Naive B cell (primary cell): ENCODE results near the gene RPS21. TPM values are rescaled to one million over a fixed set of nuclear protein-coding genes. Genes with fewer than 3 reads are reported as not detected.

Source experiments
- ATAC-seq, 2 donors: fragments of 150-1000 bp; cut with Tn5 transposase; 2 replicates each; pipeline ENCODE4 v1.10.0; 2021; ENCODE audit warnings: low read depth in 2 of 2, mild to moderate bottlenecking in 2 of 2, moderate library complexity in 2 of 2
- DNase-seq: peaks from one replicate; pipeline ENCODE4 v3.0.0; 2022
- H3K27ac Mint-ChIP-seq, 6 donors: one replicate each; pipeline ENCODE4 v1.8.0; 2020 to 2022; ENCODE audit warnings: mild to moderate bottlenecking in 6 of 6, mixed read lengths in 6 of 6, moderate library complexity in 5 of 6, inconsistent platforms in 2 of 6
- H3K27me3 Mint-ChIP-seq, 3 donors: one replicate each; pipeline ENCODE4 v1.8.0; 2021 to 2022; ENCODE audit warnings: mixed read lengths in 3 of 3, mild to moderate bottlenecking in 1 of 3
- H3K36me3 Mint-ChIP-seq, 2 donors: one replicate each; pipeline ENCODE4 v1.8.0; 2020 to 2022; ENCODE audit warnings: mixed read lengths in 2 of 2, inconsistent platforms in 1 of 2, mild to moderate bottlenecking in 1 of 2
- H3K4me1 Mint-ChIP-seq, 3 donors: one replicate each; pipeline ENCODE4 v1.8.0; 2020 to 2022; ENCODE audit warnings: mixed read lengths in 3 of 3, inconsistent platforms in 1 of 3, mild to moderate bottlenecking in 1 of 3, moderate library complexity in 1 of 3
- H3K4me3 Mint-ChIP-seq, 8 donors: one replicate each; pipeline ENCODE4 v1.8.0; 2020 to 2022; ENCODE audit warnings: mild to moderate bottlenecking in 8 of 8, mixed read lengths in 8 of 8, moderate library complexity in 8 of 8, inconsistent platforms in 2 of 8
- H3K9me3 Mint-ChIP-seq, 7 donors: one replicate each; pipeline ENCODE4 v1.8.0; 2020 to 2022; ENCODE audit warnings: mixed read lengths in 7 of 7, mild to moderate bottlenecking in 5 of 7, inconsistent platforms in 2 of 7, moderate library complexity in 1 of 7
- polyA plus RNA-seq, 6 donors: library from polyadenylated mRNA; unstranded; fragments of 300-500 nt; fragmentation: Illumina TruSeq; gene quantifications; one replicate each; pipeline ENCODE4 v1.2.3, GENCODE V29; 2021; ENCODE audit warnings: low read depth in 6 of 6

RPS21 gene
- polyA plus RNA-seq, 6 donors from 2014 or later = 1,712 to 3,127 (median 2,557) TPM

DNA sequence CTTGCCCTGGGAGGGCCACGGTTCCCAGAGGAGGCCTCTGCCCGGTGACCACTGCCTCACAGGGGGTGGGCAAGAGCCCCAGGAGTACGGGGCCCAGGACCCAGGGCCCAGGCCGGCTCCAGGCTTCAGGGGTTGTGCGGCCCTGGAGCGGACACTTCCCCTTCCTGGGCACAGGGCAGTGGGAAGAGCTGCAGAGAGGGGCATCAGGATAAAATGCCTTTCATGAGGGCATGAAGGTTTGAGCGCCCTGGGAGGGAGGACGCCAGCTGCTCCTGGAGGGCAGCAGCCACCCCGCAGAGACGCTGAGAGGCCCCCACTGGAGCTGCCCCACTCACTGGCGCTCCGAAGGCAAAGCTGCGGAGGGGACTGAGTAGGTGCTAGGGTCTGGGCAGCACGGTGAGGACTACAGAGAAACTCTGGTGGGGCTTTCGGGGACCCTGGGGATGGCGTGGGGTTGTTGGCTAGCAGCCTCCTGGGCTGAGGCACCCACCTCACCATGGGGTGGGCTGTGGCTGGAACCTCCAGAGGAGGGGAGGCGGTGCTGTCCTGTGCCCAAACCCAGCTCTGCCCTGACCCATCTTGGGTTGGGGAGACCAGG, 30.2 kb upstream of the RPS21 start:
- ATAC-seq (no peak), DNase-seq (no peak)
- no peaks in the 10 kb centered on the region for H3K36me3 Mint-ChIP-seq
- H3K27me3 Mint-ChIP-seq = no peaks in the 10 kb centered on the region
- H3K4me1 Mint-ChIP-seq = peaks cover 4 to 16% (median 7%) of the 10 kb centered on the region in 3 donors
- H3K27ac Mint-ChIP-seq = no peak overlapping the region
- no peaks in the 10 kb centered on the region for H3K9me3 Mint-ChIP-seq
- H3K4me3 Mint-ChIP-seq = no peak overlapping the region

DNA sequence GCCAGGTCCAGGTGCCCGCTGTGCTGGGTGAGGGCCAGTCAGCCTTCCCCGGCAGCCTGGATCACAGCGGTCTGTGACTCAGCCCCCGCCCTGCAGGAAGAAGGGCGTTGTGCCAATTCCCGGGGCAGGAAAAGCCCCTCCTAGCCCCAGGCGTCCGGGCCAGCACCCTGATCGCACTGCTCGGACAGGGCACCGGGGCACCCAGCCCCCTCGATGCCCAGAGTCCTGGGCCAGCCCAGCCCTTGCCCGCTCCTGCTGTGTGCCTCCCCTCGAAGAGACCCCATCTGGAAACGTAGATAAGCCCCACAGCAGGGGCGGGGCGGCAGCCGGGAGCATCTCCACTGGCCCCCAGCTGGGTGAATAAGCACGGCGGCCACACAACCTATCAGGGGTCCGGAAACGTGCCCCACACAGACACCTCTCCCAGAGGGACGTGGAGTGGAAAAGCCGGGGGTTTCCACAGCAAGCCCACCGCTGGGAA, 29.7 kb upstream of the RPS21 start:
- Mint-ChIP-seq H3K4me1 (peaks cover 4 to 16% (median 7%) of the 10 kb centered on the region in 3 donors), H3K9me3 (no peaks in the 10 kb centered on the region), H3K36me3 (no peaks in the 10 kb centered on the region), H3K4me3 (no peak overlapping the region), H3K27ac (peak overlapping the region in 1 of 6 donors; percentile 12), H3K27me3 (no peaks in the 10 kb centered on the region)
- DNase-seq = no peak
- no peak for ATAC-seq

DNA sequence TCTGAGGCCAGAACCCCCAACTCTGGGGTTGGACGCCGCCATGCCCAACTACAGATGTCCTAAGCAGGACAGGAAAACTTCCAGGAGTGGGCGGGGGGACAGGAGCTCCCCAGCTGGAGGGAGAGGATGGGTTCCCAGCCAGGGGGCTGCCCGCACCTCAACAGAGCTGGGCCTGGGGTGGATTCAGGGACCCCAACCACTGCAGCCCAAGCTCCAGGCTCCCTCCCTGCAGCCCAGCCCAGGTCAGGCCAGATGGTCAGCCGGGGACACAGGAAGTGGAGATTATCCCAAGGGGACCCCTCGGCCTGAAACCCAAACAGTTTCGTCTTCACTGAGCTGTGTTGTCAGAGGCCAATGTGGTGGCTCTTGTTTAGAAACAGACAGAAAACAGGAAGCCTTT, 29.2 kb upstream of the RPS21 start:
- H3K4me3 Mint-ChIP-seq = no peak overlapping the region
- no peak for ATAC-seq

DNA sequence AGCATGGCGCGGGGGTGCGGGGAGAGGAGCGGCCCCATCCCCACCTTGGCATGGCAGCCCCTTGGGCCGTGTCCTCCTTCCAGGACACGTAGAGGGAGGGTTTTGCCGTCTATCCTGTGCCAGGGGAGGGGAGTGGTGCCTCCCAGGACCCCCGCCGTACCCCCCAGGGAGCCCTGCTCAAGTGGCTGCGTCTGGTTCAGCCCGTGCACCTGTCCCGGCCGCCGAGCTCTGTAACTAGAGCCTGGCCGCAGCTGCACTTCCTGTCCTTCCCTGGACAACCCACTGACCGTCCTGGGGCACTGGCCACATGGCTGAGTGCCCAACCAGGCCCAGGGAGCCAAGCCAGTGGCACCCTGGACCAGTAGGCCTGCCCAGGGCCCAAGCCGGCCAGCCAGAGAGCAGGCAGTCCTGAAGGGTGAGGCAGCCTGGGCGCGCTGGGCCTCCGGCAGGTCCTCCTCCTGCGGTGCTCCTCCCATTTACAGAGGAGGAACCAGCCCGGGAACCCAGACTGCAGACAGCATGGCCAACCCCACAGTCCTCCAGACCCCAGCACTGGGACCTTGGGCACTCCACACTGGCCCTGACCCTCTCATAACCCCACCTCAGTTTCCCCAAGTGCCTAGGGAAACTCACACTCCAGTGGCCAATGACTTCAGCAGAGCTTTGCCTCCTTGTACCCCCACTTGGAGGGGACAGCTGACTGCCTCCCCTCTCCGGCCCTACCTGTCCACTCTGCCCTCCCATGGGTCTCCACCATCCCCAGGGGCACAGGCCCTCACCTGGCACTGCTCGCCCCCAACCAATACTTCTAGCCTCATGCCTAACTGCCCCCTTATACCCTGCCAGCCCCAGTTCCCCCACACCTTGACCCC, 28.5 kb upstream of the RPS21 start:
- DNase-seq = no peak
- Mint-ChIP-seq H3K4me1 (peaks cover 4 to 27% (median 11%) of the 10 kb centered on the region in 3 donors), H3K27me3 (no peaks in the 10 kb centered on the region)

More for the DNA sequence above, 29.2 kb upstream of the RPS21 start:
- H3K4me1 Mint-ChIP-seq = peaks cover 4 to 20% (median 9%) of the 10 kb centered on the region in 3 donors
- H3K36me3 Mint-ChIP-seq = no peaks in the 10 kb centered on the region
- H3K27me3 Mint-ChIP-seq = no peaks in the 10 kb centered on the region
- H3K9me3 Mint-ChIP-seq = no peaks in the 10 kb centered on the region
- DNase-seq = no peak
- H3K27ac Mint-ChIP-seq = peak overlapping the region in 1 of 6 donors; percentile 12

DNA sequence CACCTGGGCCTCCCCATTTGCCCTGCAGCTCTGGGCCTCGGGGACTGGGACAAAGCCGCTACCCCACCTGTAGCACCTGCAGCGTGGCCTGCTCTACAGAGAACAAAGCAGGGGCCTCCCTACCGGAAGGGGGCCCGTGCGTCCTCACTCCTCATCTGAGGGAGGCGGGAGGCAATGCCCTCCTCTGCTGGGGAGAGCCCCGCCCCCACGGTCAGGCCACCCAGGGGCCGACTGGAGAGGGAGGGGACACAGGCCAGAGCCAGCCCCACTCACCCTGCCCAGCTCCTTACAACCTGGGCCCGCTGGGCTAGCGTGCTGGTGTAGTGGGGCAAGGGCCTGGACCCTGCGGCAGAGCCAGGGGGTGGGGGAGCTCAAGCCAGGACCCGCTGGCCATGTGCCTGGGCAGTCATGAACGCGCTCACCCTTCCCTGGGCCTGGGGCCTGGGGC, 27.8 kb upstream of the RPS21 start:
- H3K36me3 Mint-ChIP-seq = no peaks in the 10 kb centered on the region
- no peaks in the 10 kb centered on the region for H3K27me3 Mint-ChIP-seq
- no peak for DNase-seq
- no peak overlapping the region for H3K4me3 Mint-ChIP-seq
- no peaks in the 10 kb centered on the region for H3K9me3 Mint-ChIP-seq
- ATAC-seq = no peak
- H3K4me1 Mint-ChIP-seq = peaks cover 4 to 28% (median 13%) of the 10 kb centered on the region in 3 donors
- no peak overlapping the region for H3K27ac Mint-ChIP-seq

More for the DNA sequence above, 28.5 kb upstream of the RPS21 start:
- H3K27ac Mint-ChIP-seq = no peak overlapping the region
- H3K4me3 Mint-ChIP-seq = no peak overlapping the region
- H3K36me3 Mint-ChIP-seq = no peaks in the 10 kb centered on the region
- no peaks in the 10 kb centered on the region for H3K9me3 Mint-ChIP-seq
- ATAC-seq = no peak

DNA sequence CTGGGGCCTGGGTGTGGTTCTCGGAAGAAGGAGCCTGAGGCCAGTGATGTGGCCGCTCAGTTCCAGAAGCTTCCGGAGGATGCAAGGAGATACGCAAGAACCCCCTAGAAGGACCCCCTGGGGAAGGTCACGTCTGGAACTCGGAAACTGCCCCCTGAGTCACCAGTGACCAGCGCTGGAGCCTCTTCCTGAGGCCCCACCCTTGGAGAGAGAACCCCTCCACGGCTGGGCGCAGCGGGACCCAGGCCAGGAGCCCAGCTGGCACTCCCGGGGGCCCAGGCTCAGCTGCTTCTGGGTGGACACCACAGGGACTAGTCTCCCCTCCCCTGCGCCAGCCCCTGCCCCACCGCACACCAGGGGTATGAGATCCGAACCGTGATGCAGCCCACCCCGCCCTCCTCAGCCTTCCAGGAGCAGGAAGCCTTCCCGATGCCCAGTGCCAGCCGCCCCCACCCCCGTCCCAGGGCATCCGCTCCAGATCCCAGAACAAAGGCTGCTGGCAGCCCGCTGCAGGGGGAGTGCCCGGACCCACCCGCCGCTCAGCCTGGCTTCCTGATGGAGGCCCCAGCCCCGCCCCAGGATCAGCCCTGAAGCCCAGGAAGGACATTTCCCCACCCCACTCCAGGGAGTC, 27.3 kb upstream of the RPS21 start:
- Mint-ChIP-seq H3K4me1 (peaks cover 4 to 29% (median 13%) of the 10 kb centered on the region in 3 donors), H3K27ac (no peak overlapping the region), H3K4me3 (no peak overlapping the region), H3K9me3 (no peaks in the 10 kb centered on the region), H3K36me3 (no peaks in the 10 kb centered on the region), H3K27me3 (no peaks in the 10 kb centered on the region)
- DNase-seq = no peak
- ATAC-seq = no peak

DNA sequence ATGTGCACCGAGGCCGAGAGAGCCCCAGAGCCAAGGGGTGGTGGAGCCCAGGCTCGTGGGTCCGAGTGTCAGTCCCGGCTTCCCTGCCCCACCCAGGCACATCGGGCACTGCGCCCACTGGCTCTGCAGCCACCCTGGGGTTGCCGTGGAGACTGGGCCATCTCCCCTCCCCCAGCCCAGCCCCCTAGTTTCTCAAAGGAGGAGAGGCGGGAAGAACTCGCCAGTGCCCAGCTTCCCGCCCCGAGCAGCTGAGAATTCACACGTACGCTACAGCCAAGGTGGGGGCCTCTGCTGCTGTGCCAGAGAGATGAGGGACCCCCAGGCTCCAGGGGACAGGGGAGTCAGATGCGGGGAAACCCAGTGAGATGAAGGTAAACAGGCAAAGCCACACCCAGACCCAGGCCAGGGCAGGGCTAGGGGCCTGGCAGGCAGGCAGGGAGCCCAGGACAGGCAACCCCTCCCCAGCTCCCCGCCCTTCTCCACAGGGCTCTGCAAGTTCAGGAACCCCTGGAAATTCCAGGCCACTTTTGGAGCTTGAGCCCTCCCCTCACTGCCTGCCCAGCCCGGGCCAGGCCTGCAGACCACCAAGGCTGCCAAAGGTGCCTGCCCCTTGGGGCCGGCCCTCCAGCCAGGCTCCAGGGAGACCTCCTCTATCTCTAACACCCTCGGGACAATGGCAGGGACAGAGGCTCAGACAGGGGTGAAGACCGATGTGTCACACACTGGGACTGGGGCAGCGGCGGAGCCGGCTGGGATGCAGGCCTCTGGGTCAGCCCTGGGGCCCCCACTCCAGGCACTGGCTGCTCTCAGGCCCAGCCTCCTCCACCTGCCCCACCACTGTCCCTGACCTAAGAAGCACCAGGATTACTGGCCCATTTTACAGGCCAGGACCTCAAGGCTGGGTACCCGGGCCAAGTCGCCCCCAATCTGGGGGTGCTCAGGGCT, 25.8 kb upstream of the RPS21 start:
- Mint-ChIP-seq H3K4me1 (peaks cover 10 to 42% (median 21%) of the 10 kb centered on the region in 3 donors), H3K36me3 (no peaks in the 10 kb centered on the region), H3K27ac (no peak overlapping the region), H3K9me3 (no peaks in the 10 kb centered on the region), H3K27me3 (no peaks in the 10 kb centered on the region), H3K4me3 (no peak overlapping the region)
- DNase-seq (no peak), ATAC-seq (no peak)

DNA sequence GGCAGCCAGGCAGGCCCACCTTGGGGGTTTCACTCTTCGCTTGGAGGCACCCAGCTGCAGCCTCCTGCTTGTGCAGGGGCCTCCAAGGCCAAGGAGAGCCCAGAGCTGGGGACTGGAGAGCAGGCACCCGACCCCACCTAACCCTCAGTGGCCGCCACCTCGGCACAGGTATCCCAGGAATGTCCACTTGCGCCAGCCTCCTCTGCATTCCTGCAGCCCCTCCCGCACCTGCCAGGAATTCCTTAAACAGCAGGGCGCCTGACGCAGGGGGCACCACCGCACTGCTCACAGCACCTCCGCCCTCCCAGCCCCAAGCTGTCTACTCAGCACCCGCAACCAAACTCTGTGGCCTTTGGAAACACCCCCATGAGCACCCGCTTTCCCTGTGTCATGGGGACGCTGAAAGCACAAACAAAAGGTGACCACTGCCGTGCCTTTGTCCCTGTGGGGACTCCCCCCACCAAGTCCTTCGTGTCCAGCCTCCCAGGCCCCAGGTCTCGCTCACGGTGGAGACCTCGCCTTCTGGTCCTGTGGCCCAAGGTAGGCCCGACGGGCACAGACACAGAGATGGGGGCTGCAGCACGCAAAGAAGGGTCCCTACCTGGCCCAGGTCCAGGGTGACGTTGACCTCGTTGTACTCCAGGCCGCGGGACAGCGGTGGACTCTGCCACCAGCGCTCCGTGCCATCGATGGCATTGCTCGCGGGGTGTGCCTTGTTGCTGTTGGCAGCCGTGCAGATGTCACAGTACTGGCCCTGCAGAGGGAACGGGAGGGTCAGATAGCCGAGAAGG, 24.9 kb upstream of the RPS21 start:
- no peak overlapping the region for H3K27ac Mint-ChIP-seq
- no peaks in the 10 kb centered on the region for H3K9me3 Mint-ChIP-seq
- DNase-seq (no peak), ATAC-seq (no peak)
- no peaks in the 10 kb centered on the region for H3K36me3 Mint-ChIP-seq
- no peaks in the 10 kb centered on the region for H3K27me3 Mint-ChIP-seq
- peaks cover 11 to 38% (median 21%) of the 10 kb centered on the region in 3 donors for H3K4me1 Mint-ChIP-seq
- no peak overlapping the region for H3K4me3 Mint-ChIP-seq

DNA sequence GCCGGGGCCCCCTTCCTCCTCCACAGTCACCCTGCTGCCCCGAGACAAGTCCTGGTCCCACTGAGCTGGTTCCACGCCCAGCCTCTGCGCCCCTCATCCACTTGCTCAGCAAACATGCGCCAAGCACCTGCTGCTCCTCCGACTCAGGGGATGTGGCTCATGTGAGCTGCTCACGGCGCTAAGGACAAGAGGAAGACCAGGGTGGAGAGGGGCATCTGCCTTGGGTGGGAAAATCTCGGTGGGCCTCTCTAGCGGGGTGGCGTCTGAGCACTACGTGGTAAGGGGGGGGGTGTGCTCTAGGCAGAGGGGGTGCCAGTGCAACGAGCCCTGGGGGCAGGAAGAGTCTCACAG, 24.3 kb upstream of the RPS21 start:
- peak overlapping the region in 1 of 6 donors; percentile 57 for H3K27ac Mint-ChIP-seq
- peaks cover 11 to 35% (median 22%) of the 10 kb centered on the region in 3 donors for H3K4me1 Mint-ChIP-seq
- H3K9me3 Mint-ChIP-seq = no peaks in the 10 kb centered on the region
- H3K4me3 Mint-ChIP-seq = no peak overlapping the region
- ATAC-seq (no peak), DNase-seq (no peak)
- H3K36me3 Mint-ChIP-seq = no peaks in the 10 kb centered on the region
- H3K27me3 Mint-ChIP-seq = no peaks in the 10 kb centered on the region

DNA sequence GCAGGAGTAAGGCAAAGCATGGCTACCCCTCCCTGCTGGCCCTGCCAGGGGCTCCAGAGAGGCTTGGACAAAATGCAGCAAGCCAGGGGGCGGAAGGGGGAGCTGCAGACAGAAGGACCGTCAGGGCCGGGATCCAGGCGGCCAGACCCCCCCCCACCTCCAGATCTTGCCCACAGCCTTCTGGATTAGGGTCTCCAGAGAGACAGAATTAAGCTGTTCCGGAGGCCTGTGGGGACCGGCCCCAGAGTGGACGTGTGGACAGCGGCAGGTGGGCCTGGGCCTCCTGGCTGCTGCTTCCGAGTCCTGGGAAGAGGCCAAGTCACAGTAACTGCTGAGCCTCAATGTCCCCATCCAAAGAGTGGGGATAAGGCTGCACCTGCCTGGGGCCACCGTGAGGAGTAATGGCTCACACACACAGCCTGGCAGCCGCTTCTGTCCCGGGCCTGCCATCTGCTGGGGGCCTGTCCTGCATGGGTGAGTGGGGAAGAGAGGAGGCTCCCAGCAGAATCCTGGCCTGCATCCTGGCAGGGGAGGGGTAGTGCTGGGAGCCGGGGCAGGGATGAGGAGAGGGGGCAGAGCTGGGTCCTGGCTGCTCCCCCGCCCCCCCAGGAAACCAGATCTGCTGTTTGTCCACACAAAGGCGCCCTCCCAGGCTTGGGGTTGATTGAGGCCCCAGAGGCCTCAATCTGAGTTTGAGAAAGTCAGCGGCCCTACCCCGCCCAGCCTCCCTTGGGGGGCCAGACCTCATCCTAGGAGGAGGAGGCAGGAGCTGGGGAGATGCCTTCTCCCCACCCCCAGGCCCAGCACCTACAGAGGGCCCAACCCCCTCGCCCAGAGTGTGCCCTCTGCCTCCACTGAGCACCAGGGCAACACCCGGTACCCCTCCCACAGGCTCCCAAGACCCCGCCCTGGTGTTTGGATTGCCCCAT, 23.6 kb upstream of the RPS21 start:
- Mint-ChIP-seq H3K4me1 (peaks cover 12 to 34% (median 25%) of the 10 kb centered on the region in 3 donors), H3K4me3 (peak overlapping the region in 2 of 8 donors; percentile 38 to 79), H3K36me3 (no peaks in the 10 kb centered on the region), H3K27me3 (peaks cover 0 to 1% (median 0%) of the 10 kb centered on the region in 3 donors), H3K9me3 (no peaks in the 10 kb centered on the region), H3K27ac (peak overlapping the region in 3 of 6 donors; percentile 31 to 60 (median 57))
- DNase-seq = no peak
- ATAC-seq = no peak
